WTC11 (cell line): ENCODE data around the gene SYT17. TPM values are rescaled to one million over a fixed set of nuclear protein-coding genes. Genes with fewer than 3 reads are reported as not detected.

Experiments used
- ATAC-seq: fragments of 200-7000 bp; cut with Tn5 transposase; 2 replicates; pipeline ENCODE4 v1.10.0; 2021; ENCODE audit warnings: mild to moderate bottlenecking, moderate library complexity
- CTCF ChIA-PET: fragments of 300-600 bp; sonication (Branson Sonifier 250); formaldehyde crosslinking; loops from one replicate; lab custom pipeline; 2021; ENCODE audit warnings: antibody characterized with exemption; lab: Charles Lee
- POLR2A ChIA-PET: fragments of 350-600 bp; sonication (Branson Sonifier 250); formaldehyde crosslinking; loops from one replicate; lab custom pipeline; 2021; ENCODE audit warnings: antibody characterized with exemption; lab: Charles Lee
- DNase-seq: peaks from one replicate; pipeline ENCODE4 v3.0.0; 2021; ENCODE audit warnings: low spot score
- H3K27ac Mint-ChIP-seq: 2 replicates; pipeline ENCODE4 v1.8.0; 2021; ENCODE audit warnings: mixed read lengths
- H3K27me3 Mint-ChIP-seq: 2 replicates; pipeline ENCODE4 v1.8.0; 2021; ENCODE audit warnings: low read depth, mild to moderate bottlenecking, moderate library complexity, mixed read lengths
- H3K36me3 Mint-ChIP-seq: 2 replicates; pipeline ENCODE4 v1.8.0; 2021; ENCODE audit warnings: mixed read lengths
- H3K4me1 Mint-ChIP-seq: 2 replicates; pipeline ENCODE4 v1.8.0; 2022; ENCODE audit warnings: mixed read lengths
- H3K4me3 Mint-ChIP-seq: 2 replicates; pipeline ENCODE4 v1.8.0; 2021; ENCODE audit warnings: mild to moderate bottlenecking, moderate library complexity, mixed read lengths
- H3K9me3 Mint-ChIP-seq: 2 replicates; pipeline ENCODE4 v1.8.0; 2021; ENCODE audit warnings: mixed read lengths
- AFF4 ChIP-seq: sonication (generic); formaldehyde crosslinking; IDR thresholded peaks from 2 replicates; pipeline ENCODE4 v1.8.1; 2023; ENCODE audit warnings: mild to moderate bottlenecking, missing genetic modification reagents, borderline replicate concordance
- CREB1 ChIP-seq: sonication (generic); formaldehyde crosslinking; IDR thresholded peaks from 2 replicates; pipeline ENCODE4 v1.8.0; 2023; ENCODE audit warnings: mild to moderate bottlenecking, missing genetic modification reagents
- CREM ChIP-seq: sonication (generic); formaldehyde crosslinking; IDR thresholded peaks from 2 replicates; pipeline ENCODE4 v1.8.1; 2022; ENCODE audit warnings: mild to moderate bottlenecking, missing genetic modification reagents, moderate library complexity
- CTCF ChIP-seq: fragments of 200-600 bp; IDR thresholded peaks from 2 replicates; pipeline ENCODE4 v1.8.0; 2022; ENCODE audit warnings: antibody characterized with exemption
- E2F4 ChIP-seq: sonication (generic); formaldehyde crosslinking; IDR thresholded peaks from 2 replicates; pipeline ENCODE4 v1.8.1; 2022; ENCODE audit warnings: low read depth, mild to moderate bottlenecking, moderate library complexity, missing genetic modification reagents, borderline replicate concordance
- E2F5 ChIP-seq: sonication (generic); formaldehyde crosslinking; IDR thresholded peaks from 2 replicates; pipeline ENCODE4 v1.8.1; 2022; ENCODE audit warnings: mild to moderate bottlenecking, moderate library complexity, missing genetic modification reagents
- GRHL2 ChIP-seq: fragments of 250-450 bp; sonication (Bioruptor Pico); IDR thresholded peaks from 2 replicates; pipeline ENCODE4 v1.8.0; 2022; ENCODE audit warnings: mild to moderate bottlenecking, moderate library complexity; ENCODE audit not compliant: insufficient replicate concordance, severe bottlenecking
- NFE2L1 ChIP-seq: sonication (generic); formaldehyde crosslinking; IDR thresholded peaks from 2 replicates; pipeline ENCODE4 v1.8.1; 2023; ENCODE audit warnings: missing genetic modification reagents
- PREB ChIP-seq: sonication (generic); formaldehyde crosslinking; IDR thresholded peaks from 2 replicates; pipeline ENCODE4 v1.8.1; 2022; ENCODE audit warnings: mild to moderate bottlenecking, missing genetic modification reagents, moderate library complexity, borderline replicate concordance
- TEAD1 ChIP-seq: sonication (generic); formaldehyde crosslinking; IDR thresholded peaks from 2 replicates; pipeline ENCODE4 v1.8.0; 2022; ENCODE audit warnings: mild to moderate bottlenecking, missing genetic modification reagents
- ZNF138 ChIP-seq: sonication (generic); formaldehyde crosslinking; conservative IDR thresholded peaks from 2 replicates; pipeline ENCODE4 v1.8.1; 2022; ENCODE audit warnings: mild to moderate bottlenecking, moderate library complexity, missing genetic modification reagents
- ZNF232 ChIP-seq: sonication (generic); formaldehyde crosslinking; IDR thresholded peaks from 2 replicates; pipeline ENCODE4 v1.8.0; 2022; ENCODE audit warnings: mild to moderate bottlenecking, missing genetic modification reagents
- ZNF671 ChIP-seq: fragments of 250-450 bp; sonication (Bioruptor Pico); IDR thresholded peaks from 2 replicates; pipeline ENCODE4 v1.8.0; 2021; ENCODE audit warnings: mild to moderate bottlenecking
- total RNA-seq: library from RNA; stranded (reverse); gene quantifications from 3 replicates; pipeline ENCODE4 v1.2.3, GENCODE V29; 2021
- TF ChIP-seq, protein P1 (sequence below): sonication (generic); formaldehyde crosslinking; IDR thresholded peaks from 2 replicates; pipeline ENCODE4 v1.8.1; 2023; ENCODE audit warnings: mild to moderate bottlenecking, moderate library complexity, missing genetic modification reagents
- TF ChIP-seq, protein P2 (sequence below): sonication (generic); formaldehyde crosslinking; IDR thresholded peaks from 2 replicates; pipeline ENCODE4 v1.8.1; 2023; ENCODE audit warnings: mild to moderate bottlenecking, missing genetic modification reagents
- TF ChIP-seq, protein P3 (sequence below): sonication (generic); formaldehyde crosslinking; IDR thresholded peaks from 2 replicates; pipeline ENCODE4 v1.8.0; 2022; ENCODE audit warnings: mild to moderate bottlenecking, missing genetic modification reagents

SYT17 gene
- total RNA-seq, 1 experiment from 2014 or later: 5.5 TPM

DNA sequence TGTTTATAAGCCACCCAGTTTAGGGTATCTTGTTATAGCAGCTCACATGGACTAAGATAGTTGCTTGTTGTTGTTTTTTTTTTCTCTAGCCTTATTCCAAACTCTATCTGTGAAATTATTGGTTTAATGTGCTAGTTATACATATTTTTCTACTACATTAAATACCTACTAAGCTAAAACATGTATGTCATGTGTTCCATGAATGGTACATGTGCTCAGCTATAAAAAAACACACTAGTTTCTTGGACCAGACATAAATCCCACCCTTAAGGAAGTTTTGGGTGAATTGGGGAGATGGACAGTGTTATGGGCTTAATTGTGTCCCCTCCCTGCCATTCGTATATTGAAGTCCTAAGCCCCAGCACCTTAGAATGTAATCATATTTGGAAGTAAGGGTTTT lies 34.4 kb upstream of the SYT17 start:
- no peak overlapping the region for H3K4me3 Mint-ChIP-seq
- TF ChIP-seq ZNF232 (CRISPR knock-in tag) (no peak), NFE2L1 (no peak), E2F5 (no peak), TEAD1 (no peak), CREB1 (CRISPR knock-in tag) (no peak), ZNF671 (CRISPR knock-in tag) (no peak), E2F4 (no peak), CTCF (no peak), GRHL2 (CRISPR knock-in tag) (no peak), PREB (no peak), ZNF138 (CRISPR knock-in tag) (no peak), AFF4 (CRISPR knock-in tag) (no peak), CREM (CRISPR knock-in tag) (no peak)
- TF ChIP-seq, protein P1, sequence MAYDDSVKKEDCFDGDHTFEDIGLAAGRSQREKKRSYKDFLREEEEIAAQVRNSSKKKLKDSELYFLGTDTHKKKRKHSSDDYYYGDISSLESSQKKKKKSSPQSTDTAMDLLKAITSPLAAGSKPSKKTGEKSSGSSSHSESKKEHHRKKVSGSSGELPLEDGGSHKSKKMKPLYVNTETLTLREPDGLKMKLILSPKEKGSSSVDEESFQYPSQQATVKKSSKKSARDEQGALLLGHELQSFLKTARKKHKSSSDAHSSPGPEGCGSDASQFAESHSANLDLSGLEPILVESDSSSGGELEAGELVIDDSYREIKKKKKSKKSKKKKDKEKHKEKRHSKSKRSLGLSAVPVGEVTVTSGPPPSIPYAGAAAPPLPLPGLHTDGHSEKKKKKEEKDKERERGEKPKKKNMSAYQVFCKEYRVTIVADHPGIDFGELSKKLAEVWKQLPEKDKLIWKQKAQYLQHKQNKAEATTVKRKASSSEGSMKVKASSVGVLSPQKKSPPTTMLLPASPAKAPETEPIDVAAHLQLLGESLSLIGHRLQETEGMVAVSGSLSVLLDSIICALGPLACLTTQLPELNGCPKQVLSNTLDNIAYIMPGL: no peak
- TF ChIP-seq, protein P2, sequence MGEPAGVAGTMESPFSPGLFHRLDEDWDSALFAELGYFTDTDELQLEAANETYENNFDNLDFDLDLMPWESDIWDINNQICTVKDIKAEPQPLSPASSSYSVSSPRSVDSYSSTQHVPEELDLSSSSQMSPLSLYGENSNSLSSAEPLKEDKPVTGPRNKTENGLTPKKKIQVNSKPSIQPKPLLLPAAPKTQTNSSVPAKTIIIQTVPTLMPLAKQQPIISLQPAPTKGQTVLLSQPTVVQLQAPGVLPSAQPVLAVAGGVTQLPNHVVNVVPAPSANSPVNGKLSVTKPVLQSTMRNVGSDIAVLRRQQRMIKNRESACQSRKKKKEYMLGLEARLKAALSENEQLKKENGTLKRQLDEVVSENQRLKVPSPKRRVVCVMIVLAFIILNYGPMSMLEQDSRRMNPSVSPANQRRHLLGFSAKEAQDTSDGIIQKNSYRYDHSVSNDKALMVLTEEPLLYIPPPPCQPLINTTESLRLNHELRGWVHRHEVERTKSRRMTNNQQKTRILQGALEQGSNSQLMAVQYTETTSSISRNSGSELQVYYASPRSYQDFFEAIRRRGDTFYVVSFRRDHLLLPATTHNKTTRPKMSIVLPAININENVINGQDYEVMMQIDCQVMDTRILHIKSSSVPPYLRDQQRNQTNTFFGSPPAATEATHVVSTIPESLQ: no peak
- TF ChIP-seq, protein P3, sequence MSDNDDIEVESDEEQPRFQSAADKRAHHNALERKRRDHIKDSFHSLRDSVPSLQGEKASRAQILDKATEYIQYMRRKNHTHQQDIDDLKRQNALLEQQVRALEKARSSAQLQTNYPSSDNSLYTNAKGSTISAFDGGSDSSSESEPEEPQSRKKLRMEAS (CRISPR knock-in tag): no peak
- H3K36me3 Mint-ChIP-seq: no peaks in the 10 kb centered on the region
- ATAC-seq (no peak), DNase-seq (no peak)
- POLR2A ChIA-PET: no interaction called here
- H3K27me3 Mint-ChIP-seq: no peaks in the 10 kb centered on the region
- no peak overlapping the region for H3K27ac Mint-ChIP-seq
- CTCF ChIA-PET: interaction anchor here (0.9 to 1.2 kb wide), 2 partner anchors 39 to 44 kb away, joined by 3 to 4 read pairs; no protein-coding TSS in a partner anchor
- H3K9me3 Mint-ChIP-seq: no peaks in the 10 kb centered on the region
- H3K4me1 Mint-ChIP-seq: peaks cover 50% of the 10 kb centered on the region
